ENCODE results near the gene COLEC11. TPM values are rescaled to one million over a fixed set of nuclear protein-coding genes. Genes with fewer than 3 reads are reported as not detected.

COLEC11 gene
- total and polyA plus RNA-seq, 2 experiments from 2014 or later = 1.3 to 1.5 TPM

GRCh38 chr2:3656762-3657721 is 62.1 kb downstream of the COLEC11 start:
- no peak for DNase-seq (ENCODE audit: low spot score)
- H3K27me3 Mint-ChIP-seq (ENCODE audit: insufficient read depth, low read depth, poor library complexity) = peaks cover 6% of the 10 kb centered on the region
- ATAC-seq = peak; percentile 19; the same call in 2 of the 3 replicates

GRCh38 chr2:3657881-3658280 is 63.0 kb downstream of the COLEC11 start, which contains the start of gene ALLC:
ALLC (plus strand) TSS chr2:3658200; CDS start chr2:3671158, 12,958 bp downstream.
- H3K27me3 Mint-ChIP-seq (ENCODE audit: insufficient read depth, low read depth, poor library complexity) = peaks cover 3% of the 10 kb centered on the region
- Histone ChIP-seq H3K9me2 (ENCODE audit: insufficient read depth) (no peaks in the 10 kb centered on the region), H3K4me1 (ENCODE audit: insufficient read depth) (0 out of 2 replicates have a peak, but pooled peaks cover 4% of the 10 kb centered on the region), H3K36me3 (ENCODE audit: insufficient read depth) (no peaks in the 10 kb centered on the region), H3F3A (replicated peaks; ENCODE audit: low read depth) (no peaks in the 10 kb centered on the region), H3K27ac (ENCODE audit: low read depth) (no peak within 1 kb of the TSS), H3K4me3 (no peak within 1 kb of the TSS), H4K20me1 (replicated peaks; ENCODE audit: insufficient read depth) (no peaks in the 10 kb centered on the region), H2AFZ (peak within 1 kb of the TSS; percentile 86; the same call in 1 of the 2 replicates), H3K4me2 (peak within 1 kb of the TSS; percentile 14; the same call in 1 of the 2 replicates), H3K79me2 (replicated peaks; ENCODE audit: insufficient read depth) (no peaks in the 10 kb centered on the region), H3K27me3 (ENCODE audit: insufficient read depth) (no peaks in the 10 kb centered on the region)
- peaks cover 3% of the 10 kb centered on the region; the same call in 1 of the 3 replicates for H3K9me3 Mint-ChIP-seq
- peaks cover 18% of the 10 kb centered on the region for H3K4me1 Mint-ChIP-seq
- no peaks in the 10 kb centered on the region; the same call in 2 of the 3 replicates for H3K36me3 Mint-ChIP-seq (ENCODE audit: low read depth)
- ATAC-seq = no peak
- no peak within 1 kb of the TSS for H3K4me3 Mint-ChIP-seq
- DNase-seq (ENCODE audit: low spot score) = no peak
- no peak within 1 kb of the TSS; the same call in 1 of the 2 replicates for H3K27ac Mint-ChIP-seq
- TF ChIP-seq ETS1 (IDR thresholded peaks at IDR 0.05) = no peak
- no peak for TF ChIP-seq CTCF (conservative IDR thresholded peaks at IDR 0.05; ENCODE audit: low read depth in 2 of 2)
- no peak for TF ChIP-seq ZNF331 (CRISPR knock-in tag; IDR thresholded peaks at IDR 0.05; ENCODE audit: low read depth)
- TF ChIP-seq EZH2 (IDR thresholded peaks at IDR 0.05; ENCODE audit: low read depth, unreplicated experiment) = no peak
- no peak for TF ChIP-seq ZNF114 (CRISPR knock-in tag; IDR thresholded peaks at IDR 0.05)
- TF ChIP-seq STAT1 (IDR thresholded peaks at IDR 0.05; ENCODE audit: unreplicated experiment) = no peak
- TF ChIP-seq ZNF462 (CRISPR knock-in tag; IDR thresholded peaks at IDR 0.05) = no peak

More at GRCh38 chr2:3656762-3657721, 62.1 kb downstream of the COLEC11 start:
- no peaks in the 10 kb centered on the region for H3K79me2 ChIP-seq (replicated peaks; ENCODE audit: insufficient read depth)
- peak overlapping the region; percentile 86; the same call in 1 of the 2 replicates for H2AFZ ChIP-seq
- Mint-ChIP-seq H3K9me3 (peaks cover 3% of the 10 kb centered on the region; the same call in 1 of the 3 replicates), H3K4me3 (no peak overlapping the region), H3K4me1 (peaks cover 20% of the 10 kb centered on the region), H3K27ac (no peak overlapping the region), H3K36me3 (ENCODE audit: low read depth) (no peaks in the 10 kb centered on the region; the same call in 1 of the 3 replicates)
- no peaks in the 10 kb centered on the region for H4K20me1 ChIP-seq (replicated peaks; ENCODE audit: insufficient read depth)
- no peaks in the 10 kb centered on the region for H3K9me2 ChIP-seq (ENCODE audit: insufficient read depth)
- no peak overlapping the region for H3K4me2 ChIP-seq
- H3K4me1 ChIP-seq (ENCODE audit: insufficient read depth) = peaks cover 3% of the 10 kb centered on the region; the same call in 1 of the 2 replicates
- no peak overlapping the region for H3K27ac ChIP-seq (ENCODE audit: low read depth)
- no peak overlapping the region for H3K4me3 ChIP-seq
- no peaks in the 10 kb centered on the region for H3K36me3 ChIP-seq (ENCODE audit: insufficient read depth)
- TF ChIP-seq EZH2phosphoT487 (IDR thresholded peaks at IDR 0.05; ENCODE audit: unreplicated experiment) = no peak
- no peak for TF ChIP-seq CREB1 (CRISPR knock-in tag; IDR thresholded peaks at IDR 0.05; ENCODE audit: low read depth)
- TF ChIP-seq STAT1 (IDR thresholded peaks at IDR 0.05; ENCODE audit: unreplicated experiment) = no peak
- TF ChIP-seq EZH2 (IDR thresholded peaks at IDR 0.05; ENCODE audit: low read depth, unreplicated experiment) = no peak
- no peak for TF ChIP-seq ZNF331 (CRISPR knock-in tag; IDR thresholded peaks at IDR 0.05; ENCODE audit: low read depth)
- no peaks in the 10 kb centered on the region for H3F3A ChIP-seq (replicated peaks; ENCODE audit: low read depth)
- H3K27me3 ChIP-seq (ENCODE audit: insufficient read depth) = no peaks in the 10 kb centered on the region

Measured in GM23338 (cell line).